H9 (cell line): ENCODE measurements around the gene CCR1. TPM values are rescaled to one million over a fixed set of nuclear protein-coding genes. Genes with fewer than 3 reads are reported as not detected.

Experiments used
- DNase-seq: peaks from one replicate; pipeline ENCODE4 v3.0.0-alpha.2; 2017
- H2AFZ ChIP-seq: one replicate; pipeline ENCODE4 v1.6.1; 2013; ENCODE audit warnings: mild to moderate bottlenecking, low read length, control low read depth, moderate library complexity
- H2AK5ac ChIP-seq: 2 replicates; pipeline ENCODE4 v1.6.1; 2013; ENCODE audit warnings: low read length, control low read depth, mixed read lengths; ENCODE audit not compliant: insufficient read length
- H2BK120ac ChIP-seq: one replicate; pipeline ENCODE4 v1.6.1; 2013; ENCODE audit warnings: low read depth, mild to moderate bottlenecking, low read length, control low read depth, inconsistent platforms; ENCODE audit not compliant: poor library complexity, severe bottlenecking
- H2BK12ac ChIP-seq: 2 replicates; pipeline ENCODE4 v1.6.1; 2013; ENCODE audit warnings: low read length, control low read depth, mixed read lengths, low read depth; ENCODE audit not compliant: insufficient read length
- H2BK15ac ChIP-seq: 2 replicates; pipeline ENCODE4 v1.6.1; 2013; ENCODE audit warnings: low read depth, low read length, control low read depth
- H2BK20ac ChIP-seq: one replicate; pipeline ENCODE4 v1.6.1; 2013; ENCODE audit warnings: low read depth, mild to moderate bottlenecking, low read length, control low read depth, inconsistent platforms; ENCODE audit not compliant: poor library complexity, severe bottlenecking
- H2BK5ac ChIP-seq: 2 replicates; pipeline ENCODE4 v1.6.1; 2013; ENCODE audit warnings: low read length, control low read depth, mixed read lengths; ENCODE audit not compliant: insufficient read length
- H3K14ac ChIP-seq: 2 replicates; pipeline ENCODE4 v1.6.1; 2013; ENCODE audit warnings: low read length, control low read depth; ENCODE audit not compliant: insufficient read depth
- H3K18ac ChIP-seq: 2 replicates; pipeline ENCODE4 v1.6.1; 2013; ENCODE audit warnings: low read depth, mild to moderate bottlenecking, mixed read lengths, low read length, control low read depth; ENCODE audit not compliant: insufficient read length
- H3K23ac ChIP-seq: 2 replicates; pipeline ENCODE4 v1.6.1; 2013; ENCODE audit warnings: low read length, control low read depth, mixed read lengths, low read depth; ENCODE audit not compliant: insufficient read length
- H3K23me2 ChIP-seq: 2 replicates; pipeline ENCODE4 v1.6.1; 2013; ENCODE audit warnings: low read depth, mild to moderate bottlenecking, mixed read lengths, low read length, control low read depth; ENCODE audit not compliant: insufficient read length, poor library complexity, severe bottlenecking
- H3K27ac ChIP-seq: 2 replicates; pipeline ENCODE4 v1.5.1; 2013; ENCODE audit warnings: low read length, control low read depth, mixed read lengths, low read depth; ENCODE audit not compliant: insufficient read length
- H3K27me3 ChIP-seq: 2 replicates; pipeline ENCODE4 v1.6.1; 2013; ENCODE audit warnings: low read length, control low read depth, inconsistent platforms; ENCODE audit not compliant: insufficient read depth
- H3K4ac ChIP-seq: 2 replicates; pipeline ENCODE4 v1.6.1; 2013; ENCODE audit warnings: low read depth, mild to moderate bottlenecking, control low read depth, inconsistent platforms, low read length, moderate library complexity
- H3K4me1 ChIP-seq: 2 replicates; pipeline ENCODE4 v1.6.1; 2013; ENCODE audit warnings: low read length, control low read depth, inconsistent platforms; ENCODE audit not compliant: insufficient read depth
- H3K4me2 ChIP-seq: 2 replicates; pipeline ENCODE4 v1.6.1; 2013; ENCODE audit warnings: low read length, control low read depth, mixed read lengths; ENCODE audit not compliant: insufficient read length, insufficient read depth
- H3K56ac ChIP-seq: 2 replicates; pipeline ENCODE4 v1.6.1; 2013; ENCODE audit warnings: low read depth, mild to moderate bottlenecking, mixed read lengths, low read length, control low read depth; ENCODE audit not compliant: insufficient read length
- H3K79me1 ChIP-seq: 2 replicates; pipeline ENCODE4 v1.6.1; 2013; ENCODE audit warnings: low read depth, mild to moderate bottlenecking, moderate library complexity, low read length, control low read depth, inconsistent platforms; ENCODE audit not compliant: insufficient read depth, poor library complexity, severe bottlenecking
- H3K79me2 ChIP-seq: 2 replicates; pipeline ENCODE4 v1.6.1; 2013; ENCODE audit warnings: low read length, control low read depth, inconsistent platforms; ENCODE audit not compliant: insufficient read depth
- H3K9ac ChIP-seq: 2 replicates; pipeline ENCODE4 v1.6.1; 2013; ENCODE audit warnings: low read length, control low read depth, mixed read lengths; ENCODE audit not compliant: insufficient read length; ENCODE audit errors: extremely low read depth
- H3K9me3 ChIP-seq: one replicate; pipeline ENCODE4 v1.6.1; 2013; ENCODE audit warnings: low read depth, low read length, inconsistent platforms; ENCODE audit not compliant: control insufficient read depth
- H3T11ph ChIP-seq: one replicate; pipeline ENCODE4 v1.6.1; 2013; ENCODE audit warnings: mild to moderate bottlenecking, low read length, control low read depth, inconsistent platforms
- H4K20me1 ChIP-seq: one replicate; pipeline ENCODE4 v1.6.1; 2013; ENCODE audit not compliant: control insufficient read depth, insufficient read length, insufficient read depth
- H4K5ac ChIP-seq: 2 replicates; pipeline ENCODE4 v1.6.1; 2013; ENCODE audit warnings: low read depth, mild to moderate bottlenecking, mixed read lengths, low read length, control low read depth; ENCODE audit not compliant: insufficient read length
- H4K8ac ChIP-seq: replicated peaks from 2 replicates; pipeline ENCODE4 v1.6.1; 2013; ENCODE audit warnings: low read length, control low read depth, mixed read lengths, low read depth; ENCODE audit not compliant: insufficient read length
- H4K91ac ChIP-seq: 2 replicates; pipeline ENCODE4 v1.6.1; 2013; ENCODE audit warnings: low read depth, mild to moderate bottlenecking, moderate library complexity, mixed read lengths, low read length, control low read depth; ENCODE audit not compliant: insufficient read length
- H3K27ac Mint-ChIP-seq, 3 experiments: 2 replicates in 2 of 3; 3 replicates in 1 of 3; pipeline ENCODE4 v1.8.0; 2020 to 2021; ENCODE audit warnings: mixed read lengths in 3 of 3, mild to moderate bottlenecking in 1 of 3, moderate library complexity in 1 of 3
- H3K27me3 Mint-ChIP-seq: 2 replicates; pipeline ENCODE4 v1.8.0; 2021; ENCODE audit warnings: low read depth, mild to moderate bottlenecking, moderate library complexity, mixed read lengths
- H3K36me3 Mint-ChIP-seq, 3 experiments: 2 replicates in 2 of 3; 3 replicates in 1 of 3; pipeline ENCODE4 v1.8.0; 2020 to 2021; ENCODE audit warnings: low read depth in 3 of 3, mixed read lengths in 3 of 3; ENCODE audit not compliant: insufficient read depth in 1 of 3
- H3K4me1 Mint-ChIP-seq, 2 experiments: 2 replicates each; pipeline ENCODE4 v1.8.0; 2020; ENCODE audit warnings: mixed read lengths in 2 of 2
- H3K4me3 Mint-ChIP-seq, 2 experiments: 2 replicates in 1 of 2; 3 replicates in 1 of 2; pipeline ENCODE4 v1.8.0; 2020 to 2021; ENCODE audit warnings: mild to moderate bottlenecking in 2 of 2, mixed read lengths in 2 of 2, moderate library complexity in 1 of 2
- H3K9me3 Mint-ChIP-seq, 2 experiments: 2 replicates in 1 of 2; 3 replicates in 1 of 2; pipeline ENCODE4 v1.8.0; 2020; ENCODE audit warnings: mild to moderate bottlenecking in 2 of 2, mixed read lengths in 2 of 2, moderate library complexity in 1 of 2
- WGBS: extraction: QIAGEN DNeasy Blood & Tissue Kit; methylation state at CpG from one replicate; pipeline ENCODE4 v1.1.7; 2013; ENCODE audit warnings: missing lambda C conversion rate, low lambda C conversion rate, mixed read lengths; ENCODE audit not compliant: insufficient read length; ENCODE audit errors: extremely low coverage; 5-methylcytosine and 5-hydroxymethylcytosine counted together
- total RNA-seq: library from RNA; stranded (reverse); gene quantifications from 2 replicates; pipeline ENCODE4 v1.2.1, GENCODE V29; 2021
- TF ChIP-seq, protein P1 (sequence below): fragments of 200-600 bp; sonication (generic); conservative IDR thresholded peaks from 3 replicates; pipeline ENCODE4 v1.8.0; 2021; ENCODE audit warnings: antibody characterized with exemption, mild to moderate bottlenecking

The CCR1 gene
- total RNA-seq, 1 experiment from 2014 or later: not detected

DNA sequence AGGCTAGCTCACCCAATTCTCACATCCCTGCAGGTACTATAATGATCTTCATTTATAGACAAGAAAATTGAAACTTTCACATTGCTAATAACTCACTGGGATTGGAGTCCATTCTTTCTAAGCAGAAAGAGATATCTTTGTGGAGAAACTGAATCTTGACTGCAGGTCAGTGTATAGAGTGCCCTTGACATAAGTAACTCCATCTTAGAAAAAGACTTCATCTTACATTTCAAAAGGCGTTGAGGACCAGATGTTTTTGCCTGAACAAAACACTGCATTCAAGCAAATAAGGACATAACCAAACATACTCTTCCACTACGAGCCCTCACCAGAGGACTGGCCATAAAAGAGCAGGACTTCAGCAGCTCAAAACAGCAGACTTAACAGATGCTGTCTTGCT, 27.3 kb upstream of the CCR1 start:
- Histone ChIP-seq H3K23me2 (no peaks in the 10 kb centered on the region), H3K23ac (no peak overlapping the region), H3K56ac (no peak overlapping the region), H3K4me1 (peaks cover 7% of the 10 kb centered on the region; the same call in 1 of the 2 replicates), H4K5ac (no peak overlapping the region), H3K79me2 (no peaks in the 10 kb centered on the region), H2AFZ (no peak overlapping the region), H3K9me3 (no peaks in the 10 kb centered on the region), H2BK12ac (no peak overlapping the region), H4K20me1 (no peaks in the 10 kb centered on the region), H2BK20ac (no peak overlapping the region), H3K79me1 (no peaks in the 10 kb centered on the region), H3K9ac (no peak overlapping the region), H2AK5ac (no peak overlapping the region), H3K27me3 (no peaks in the 10 kb centered on the region), H2BK15ac (no peak overlapping the region), H2BK5ac (no peak overlapping the region), H3K14ac (no peak overlapping the region), H2BK120ac (no peak overlapping the region), H4K91ac (no peak overlapping the region), H3K18ac (no peak overlapping the region), H3K27ac (no peak overlapping the region), H3K4me2 (no peak overlapping the region), H3T11ph (no peak overlapping the region), H3K4ac (no peak overlapping the region), H4K8ac (no peak overlapping the region)
- DNase-seq: no peak
- no CpG with 5 or more reads among the region's 2 CpGs for WGBS
- Mint-ChIP-seq H3K36me3 (no peaks in the 10 kb centered on the region), H3K9me3 (no peaks in the 10 kb centered on the region; a peak in 1 of 5 replicates), H3K4me1 (peaks cover 13 to 16% of the 10 kb centered on the region in 2 experiments), H3K27ac (no peak overlapping the region), H3K27me3 (peaks cover 4% of the 10 kb centered on the region; the same call in 1 of the 2 replicates), H3K4me3 (no peak overlapping the region)
- TF ChIP-seq, protein P1, sequence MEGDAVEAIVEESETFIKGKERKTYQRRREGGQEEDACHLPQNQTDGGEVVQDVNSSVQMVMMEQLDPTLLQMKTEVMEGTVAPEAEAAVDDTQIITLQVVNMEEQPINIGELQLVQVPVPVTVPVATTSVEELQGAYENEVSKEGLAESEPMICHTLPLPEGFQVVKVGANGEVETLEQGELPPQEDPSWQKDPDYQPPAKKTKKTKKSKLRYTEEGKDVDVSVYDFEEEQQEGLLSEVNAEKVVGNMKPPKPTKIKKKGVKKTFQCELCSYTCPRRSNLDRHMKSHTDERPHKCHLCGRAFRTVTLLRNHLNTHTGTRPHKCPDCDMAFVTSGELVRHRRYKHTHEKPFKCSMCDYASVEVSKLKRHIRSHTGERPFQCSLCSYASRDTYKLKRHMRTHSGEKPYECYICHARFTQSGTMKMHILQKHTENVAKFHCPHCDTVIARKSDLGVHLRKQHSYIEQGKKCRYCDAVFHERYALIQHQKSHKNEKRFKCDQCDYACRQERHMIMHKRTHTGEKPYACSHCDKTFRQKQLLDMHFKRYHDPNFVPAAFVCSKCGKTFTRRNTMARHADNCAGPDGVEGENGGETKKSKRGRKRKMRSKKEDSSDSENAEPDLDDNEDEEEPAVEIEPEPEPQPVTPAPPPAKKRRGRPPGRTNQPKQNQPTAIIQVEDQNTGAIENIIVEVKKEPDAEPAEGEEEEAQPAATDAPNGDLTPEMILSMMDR: no peak
